22Rv1 (cell line): ENCODE results near the gene MRPL17.

ENCODE experiments used
- H3K27ac ChIP-seq: fragments of 450-650 bp; 2 replicates; pipeline ENCODE4 v1.5.1; 2017
- CTCF ChIP-seq: fragments of 450-650 bp; IDR thresholded peaks from 2 replicates; pipeline ENCODE4 v1.5.1; 2017; ENCODE audit warnings: mild to moderate bottlenecking
- ZFX ChIP-seq: fragments of 450-650 bp; IDR thresholded peaks from 2 replicates; pipeline ENCODE4 v1.6.1; 2017; ENCODE audit warnings: antibody characterized with exemption, borderline replicate concordance

Gene MRPL17

GRCh38 chr11:6646918-6647679 lies 36.0 kb downstream of the MRPL17 start:
- TF ChIP-seq CTCF (no peak), ZFX (no peak)
- H3K27ac ChIP-seq: no peak overlapping the region

GRCh38 chr11:6646576-6646917 lies 36.6 kb downstream of the MRPL17 start:
- H3K27ac ChIP-seq: no peak overlapping the region
- no peak for TF ChIP-seq ZFX
- no peak for TF ChIP-seq CTCF

GRCh38 chr11:6646071-6646470 lies 37.1 kb downstream of the MRPL17 start:
- TF ChIP-seq CTCF: no peak
- TF ChIP-seq ZFX: no peak
- no peak overlapping the region for H3K27ac ChIP-seq

GRCh38 chr11:6642957-6643356 lies 40.2 kb downstream of the MRPL17 start:
- TF ChIP-seq ZFX: no peak
- TF ChIP-seq CTCF: no peak
- H3K27ac ChIP-seq: no peak overlapping the region

GRCh38 chr11:6640985-6641701 lies 42.0 kb downstream of the MRPL17 start:
- H3K27ac ChIP-seq: no peak overlapping the region
- TF ChIP-seq CTCF (no peak), ZFX (no peak)

GRCh38 chr11:6640036-6640984 lies 42.8 kb downstream of the MRPL17 start:
- H3K27ac ChIP-seq: no peak overlapping the region
- TF ChIP-seq CTCF (no peak), ZFX (no peak)
